ENCODE results near the gene ASIC4. TPM values are rescaled to one million over a fixed set of nuclear protein-coding genes. Genes with fewer than 3 reads are reported as not detected.

ASIC4 gene
- total and polyA plus RNA-seq, 9 of the 15 experiments (the other 6 are each of a cell fraction or from before 2014, with no cell fraction given), result 0.07 to 19.2 (median 4.8) TPM

DNA sequence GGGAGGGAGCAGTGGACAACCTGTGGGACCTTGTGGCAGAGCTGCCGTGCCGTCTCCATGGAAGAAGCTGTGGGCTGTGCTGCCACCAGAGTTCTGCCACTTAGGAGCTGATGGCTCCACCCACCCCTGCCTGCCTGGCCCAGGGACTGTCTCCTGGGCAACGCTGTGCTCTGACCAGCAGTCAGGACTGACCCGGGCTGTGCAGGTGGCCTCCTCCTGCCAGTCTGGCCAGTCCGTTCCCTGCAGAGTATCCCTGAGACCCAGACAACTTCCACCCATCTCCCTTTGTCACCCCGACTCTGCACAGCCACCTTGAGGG, 12.8 kb downstream of the ASIC4 start (continued):
- TF ChIP-seq DACH1 (IDR thresholded peaks at IDR 0.05; ENCODE audit: partially characterized antibody), result no peak

DNA sequence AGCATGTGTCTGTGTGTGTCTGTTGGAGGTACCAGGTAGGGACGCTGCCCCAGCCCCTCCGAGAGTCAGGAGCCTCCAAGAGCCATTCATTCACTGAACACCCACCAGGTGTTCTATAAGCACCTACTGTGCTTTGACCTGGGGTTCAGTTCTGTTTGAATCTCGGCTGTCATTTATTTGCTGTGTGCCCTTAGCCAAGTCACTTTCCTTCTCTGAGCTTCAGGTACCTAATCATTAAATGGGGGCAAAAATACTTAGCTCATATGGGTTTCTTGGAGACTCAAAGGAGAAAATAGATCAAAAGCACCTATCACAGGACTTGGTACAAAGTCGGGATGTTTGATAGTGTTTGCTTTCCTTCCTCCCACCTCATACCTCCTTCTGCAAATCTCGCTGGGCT, 13.2 kb downstream of the ASIC4 start:
- H4K20me1 ChIP-seq (replicated peaks; ENCODE audit: control insufficient read depth, insufficient read depth, low read length), result no peaks in the 10 kb centered on the region
- peak overlapping the region in 1 of 2 experiments; percentile 83; a peak in 2 of 4 replicates for H3K9ac ChIP-seq (ENCODE audit: insufficient read depth in 1 of 2, low read depth in 2 of 2, low read length in 2 of 2)
- H3K4me2 ChIP-seq (ENCODE audit: insufficient read depth, low read length), result no peak overlapping the region
- H3K4me1 ChIP-seq (replicated peaks in 1 of 2; ENCODE audit: control insufficient read depth in 2 of 2, insufficient read depth in 2 of 2, low read length in 2 of 2), result peaks cover 72 to 84% of the 10 kb centered on the region in 2 experiments
- TF ChIP-seq BCOR (IDR thresholded peaks at IDR 0.05) (peak; percentile 63; the same call in 1 of the 2 replicates), L3MBTL2 (IDR thresholded peaks at IDR 0.05) (no peak), ZFP36 (IDR thresholded peaks at IDR 0.05; ENCODE audit: low read depth, low read length, partially characterized antibody) (peak; percentile 46), ZNF79 (CRISPR knock-in tag; IDR thresholded peaks at IDR 0.05; ENCODE audit: low read depth) (no peak), ZKSCAN8 (CRISPR knock-in tag; IDR thresholded peaks at IDR 0.05) (no peak), POLR2B (IDR thresholded peaks at IDR 0.05; ENCODE audit: low read depth, partially characterized antibody) (no peak), CTCF (IDR thresholded peaks at IDR 0.05 in 2 of 3, conservative IDR thresholded peaks at IDR 0.05 in 1 of 3; ENCODE audit: insufficient read depth in 2 of 3, low read depth in 1 of 3, low read length in 3 of 3) (no peak), ZKSCAN1 (IDR thresholded peaks at IDR 0.05; ENCODE audit: low read depth, low read length) (no peak), RBM25 (IDR thresholded peaks at IDR 0.05; ENCODE audit: low read depth, low read length, severe bottlenecking) (peak; percentile 69), CHCHD3 (CRISPR knock-in tag; IDR thresholded peaks at IDR 0.05) (no peak), HNRNPL (IDR thresholded peaks at IDR 0.05; ENCODE audit: low read depth, low read length) (no peak)
- H3K9me1 ChIP-seq (ENCODE audit: control insufficient read depth, insufficient read depth, low read length), result no peaks in the 10 kb centered on the region
- peak overlapping the region; percentile 71; the same call in 1 of the 3 replicates for H3K27ac ChIP-seq (ENCODE audit: extremely low read depth, low read depth, low read length)
- DNase-seq (ENCODE audit: extremely low read depth in 1 of 4, low spot score in 3 of 4), result no peak
- no peak for FAIRE-seq
- CTCF ChIA-PET (ENCODE audit: low intra/inter-chr PET ratio), result interaction anchor here (0.6 kb wide), 1 partner anchor 86 kb away, joined by 4 read pairs; no protein-coding TSS in a partner anchor
- H3K79me2 ChIP-seq (ENCODE audit: control insufficient read depth, insufficient read depth, low read length), result peaks cover 88% of the 10 kb centered on the region
- H3K27me3 ChIP-seq (ENCODE audit: control insufficient read depth in 2 of 2, insufficient read depth in 2 of 2, low read length in 2 of 2), result no peaks in the 10 kb centered on the region
- in situ Hi-C loops (cut with MboI), result loop anchor here (5.0 to 10.0 kb wide), 2 partner anchors 35 to 53 kb away; no protein-coding TSS in a partner anchor
- no peaks in the 10 kb centered on the region for H3K9me3 ChIP-seq (replicated peaks; ENCODE audit: control insufficient read depth, insufficient read depth, low read depth, low read length)
- H2AFZ ChIP-seq (ENCODE audit: low read depth, low read length), result no peak overlapping the region
- H3K36me3 ChIP-seq (ENCODE audit: control insufficient read depth, insufficient read depth, low read length), result peaks cover 40% of the 10 kb centered on the region; the same call in 2 of the 3 replicates
- BruUV-seq (replicated peaks), result no TSS peak
- 79% methylated on average over 2 of the region's 5 CpGs for WGBS (ENCODE audit: insufficient coverage, low coverage, missing lambda C conversion rate)
- H3K4me3 ChIP-seq, result no peak overlapping the region
- POLR2A ChIA-PET, result interaction anchor here (0.5 to 0.8 kb wide), 3 partner anchors 18 to 139 kb away, joined by 3 to 4 read pairs (median 3); partner anchors contain the start of gene GMPPA
- no peak for ATAC-seq
- intact Hi-C loops (cut with micrococcal nuclease), result no loop called here

Measured in K562 (cell line).